WTC11 (cell line): ENCODE measurements around the gene MAU2. TPM values are rescaled to one million over a fixed set of nuclear protein-coding genes. Genes with fewer than 3 reads are reported as not detected.

Source experiments
- ATAC-seq: fragments of 200-7000 bp; cut with Tn5 transposase; 2 replicates; pipeline ENCODE4 v1.10.0; 2021; ENCODE audit warnings: mild to moderate bottlenecking, moderate library complexity
- CTCF ChIA-PET: fragments of 300-600 bp; sonication (Branson Sonifier 250); formaldehyde crosslinking; loops from one replicate; lab custom pipeline; 2021; ENCODE audit warnings: antibody characterized with exemption; lab: Charles Lee
- POLR2A ChIA-PET: fragments of 350-600 bp; sonication (Branson Sonifier 250); formaldehyde crosslinking; loops from one replicate; lab custom pipeline; 2021; ENCODE audit warnings: antibody characterized with exemption; lab: Charles Lee
- DNase-seq: peaks from one replicate; pipeline ENCODE4 v3.0.0; 2021; ENCODE audit warnings: low spot score
- H3K27ac Mint-ChIP-seq: 2 replicates; pipeline ENCODE4 v1.8.0; 2021; ENCODE audit warnings: mixed read lengths
- H3K27me3 Mint-ChIP-seq: 2 replicates; pipeline ENCODE4 v1.8.0; 2021; ENCODE audit warnings: low read depth, mild to moderate bottlenecking, moderate library complexity, mixed read lengths
- H3K36me3 Mint-ChIP-seq: 2 replicates; pipeline ENCODE4 v1.8.0; 2021; ENCODE audit warnings: mixed read lengths
- H3K4me1 Mint-ChIP-seq: 2 replicates; pipeline ENCODE4 v1.8.0; 2022; ENCODE audit warnings: mixed read lengths
- H3K4me3 Mint-ChIP-seq: 2 replicates; pipeline ENCODE4 v1.8.0; 2021; ENCODE audit warnings: mild to moderate bottlenecking, moderate library complexity, mixed read lengths
- H3K9me3 Mint-ChIP-seq: 2 replicates; pipeline ENCODE4 v1.8.0; 2021; ENCODE audit warnings: mixed read lengths
- CREB1 ChIP-seq: sonication (generic); formaldehyde crosslinking; IDR thresholded peaks from 2 replicates; pipeline ENCODE4 v1.8.0; 2023; ENCODE audit warnings: mild to moderate bottlenecking, missing genetic modification reagents
- EMX1 ChIP-seq: fragments of 250-450 bp; sonication (Bioruptor Pico); IDR thresholded peaks from 2 replicates; pipeline ENCODE4 v1.8.0; 2021; ENCODE audit warnings: mild to moderate bottlenecking
- ESRRA ChIP-seq: sonication (generic); formaldehyde crosslinking; IDR thresholded peaks from 2 replicates; pipeline ENCODE4 v1.8.1; 2022; ENCODE audit warnings: mild to moderate bottlenecking, missing genetic modification reagents, borderline replicate concordance
- GRHL2 ChIP-seq: fragments of 250-450 bp; sonication (Bioruptor Pico); IDR thresholded peaks from 2 replicates; pipeline ENCODE4 v1.8.0; 2022; ENCODE audit warnings: mild to moderate bottlenecking, moderate library complexity; ENCODE audit not compliant: insufficient replicate concordance, severe bottlenecking
- JAZF1 ChIP-seq: fragments of 250-450 bp; sonication (Bioruptor Pico); IDR thresholded peaks from 2 replicates; pipeline ENCODE4 v1.9.0; 2021; ENCODE audit warnings: moderate library complexity, mild to moderate bottlenecking, inconsistent platforms
- NFYB ChIP-seq: sonication (generic); formaldehyde crosslinking; conservative IDR thresholded peaks from 2 replicates; pipeline ENCODE4 v1.8.0; 2022; ENCODE audit warnings: low read depth, missing genetic modification reagents
- NR2C2 ChIP-seq: sonication (generic); formaldehyde crosslinking; IDR thresholded peaks from 2 replicates; pipeline ENCODE4 v1.8.0; 2022; ENCODE audit warnings: mild to moderate bottlenecking, missing genetic modification reagents
- SMAD4 ChIP-seq: sonication (generic); formaldehyde crosslinking; IDR thresholded peaks from 2 replicates; pipeline ENCODE4 v1.8.0; 2022; ENCODE audit warnings: mild to moderate bottlenecking, missing genetic modification reagents
- ZNF317 ChIP-seq: sonication (generic); formaldehyde crosslinking; IDR thresholded peaks from 2 replicates; pipeline ENCODE4 v1.8.1; 2023; ENCODE audit warnings: low read depth, mild to moderate bottlenecking, moderate library complexity, missing genetic modification reagents, borderline replicate concordance
- total RNA-seq: library from RNA; stranded (reverse); gene quantifications from 3 replicates; pipeline ENCODE4 v1.2.3, GENCODE V29; 2021
- TF ChIP-seq, protein P1 (sequence below): fragments of 250-450 bp; sonication (Bioruptor Pico); conservative IDR thresholded peaks from 2 replicates; pipeline ENCODE4 v1.9.0; 2021; ENCODE audit warnings: mild to moderate bottlenecking
- TF ChIP-seq, protein P2 (sequence below): sonication (generic); formaldehyde crosslinking; IDR thresholded peaks from 2 replicates; pipeline ENCODE4 v1.8.0; 2022; ENCODE audit warnings: mild to moderate bottlenecking, missing genetic modification reagents
- TF ChIP-seq, protein P3 (sequence below): sonication (generic); formaldehyde crosslinking; IDR thresholded peaks from 2 replicates; pipeline ENCODE4 v1.8.1; 2023; ENCODE audit warnings: mild to moderate bottlenecking, missing genetic modification reagents, moderate library complexity
- TF ChIP-seq, protein P4 (sequence below): sonication (generic); formaldehyde crosslinking; IDR thresholded peaks from 2 replicates; pipeline ENCODE4 v1.8.0; 2022; ENCODE audit warnings: mild to moderate bottlenecking, missing genetic modification reagents
- TF ChIP-seq, protein P5 (sequence below): fragments of 250-450 bp; sonication (Bioruptor Pico); IDR thresholded peaks from 2 replicates; pipeline ENCODE4 v2.1.2; 2022; ENCODE audit warnings: mild to moderate bottlenecking, moderate library complexity
- TF ChIP-seq, protein P6 (sequence below): sonication (generic); formaldehyde crosslinking; IDR thresholded peaks from 2 replicates; pipeline ENCODE4 v1.8.0; 2023; ENCODE audit warnings: missing genetic modification reagents, mild to moderate bottlenecking, borderline replicate concordance
- TF ChIP-seq, protein P7 (sequence below): fragments of 250-450 bp; sonication (Bioruptor Pico); IDR thresholded peaks from 2 replicates; pipeline ENCODE4 v1.9.0; 2021; ENCODE audit warnings: moderate library complexity, mild to moderate bottlenecking, inconsistent platforms, borderline replicate concordance
- TF ChIP-seq, protein P8 (sequence below): sonication (generic); formaldehyde crosslinking; IDR thresholded peaks from 2 replicates; pipeline ENCODE4 v1.8.1; 2023; ENCODE audit warnings: mild to moderate bottlenecking, missing genetic modification reagents

Gene MAU2
- total RNA-seq, 1 experiment from 2014 or later, result 56.8 TPM

DNA sequence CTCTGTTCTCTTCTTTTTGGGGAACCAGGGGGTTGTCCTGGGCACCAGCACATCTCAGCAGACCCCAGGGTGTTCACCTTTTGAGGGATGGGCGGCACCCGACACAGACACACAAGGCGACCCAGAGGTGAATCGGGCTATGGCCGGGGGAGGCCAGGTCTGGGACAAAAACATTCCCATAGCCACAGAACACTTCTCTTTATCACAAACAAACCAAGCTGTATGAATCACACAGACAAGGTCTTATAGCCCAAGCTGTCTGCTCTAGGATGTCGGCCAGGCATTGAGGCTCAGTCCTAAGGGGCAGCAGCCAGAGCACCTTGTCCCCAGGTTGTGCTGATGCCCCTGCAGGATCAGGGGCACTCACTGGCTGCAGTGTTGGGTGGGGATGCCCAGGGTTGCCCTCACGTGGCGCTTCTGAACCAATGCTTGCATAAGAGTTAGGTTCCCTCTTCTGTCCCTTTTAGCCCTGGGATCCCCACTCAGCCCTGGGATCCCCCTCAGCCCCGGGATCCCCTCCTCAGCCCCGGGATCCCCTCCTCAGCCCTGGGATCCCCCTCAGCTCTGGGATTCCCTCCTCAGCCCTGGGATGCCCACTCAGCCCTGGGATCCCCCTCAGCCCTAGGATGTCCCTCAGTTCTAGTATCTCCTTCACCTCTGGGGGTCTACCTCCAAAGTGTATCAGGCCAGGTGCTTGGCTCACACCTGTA is 26.9 kb downstream of the MAU2 start:
- H3K36me3 Mint-ChIP-seq, result peaks cover 56% of the 10 kb centered on the region
- no peaks in the 10 kb centered on the region for H3K4me1 Mint-ChIP-seq
- no peak for TF ChIP-seq NR2C2 (CRISPR knock-in tag)
- no peak for TF ChIP-seq NFYB (CRISPR knock-in tag)
- TF ChIP-seq GRHL2 (CRISPR knock-in tag), result no peak
- TF ChIP-seq SMAD4 (CRISPR knock-in tag), result no peak
- TF ChIP-seq, protein P1, sequence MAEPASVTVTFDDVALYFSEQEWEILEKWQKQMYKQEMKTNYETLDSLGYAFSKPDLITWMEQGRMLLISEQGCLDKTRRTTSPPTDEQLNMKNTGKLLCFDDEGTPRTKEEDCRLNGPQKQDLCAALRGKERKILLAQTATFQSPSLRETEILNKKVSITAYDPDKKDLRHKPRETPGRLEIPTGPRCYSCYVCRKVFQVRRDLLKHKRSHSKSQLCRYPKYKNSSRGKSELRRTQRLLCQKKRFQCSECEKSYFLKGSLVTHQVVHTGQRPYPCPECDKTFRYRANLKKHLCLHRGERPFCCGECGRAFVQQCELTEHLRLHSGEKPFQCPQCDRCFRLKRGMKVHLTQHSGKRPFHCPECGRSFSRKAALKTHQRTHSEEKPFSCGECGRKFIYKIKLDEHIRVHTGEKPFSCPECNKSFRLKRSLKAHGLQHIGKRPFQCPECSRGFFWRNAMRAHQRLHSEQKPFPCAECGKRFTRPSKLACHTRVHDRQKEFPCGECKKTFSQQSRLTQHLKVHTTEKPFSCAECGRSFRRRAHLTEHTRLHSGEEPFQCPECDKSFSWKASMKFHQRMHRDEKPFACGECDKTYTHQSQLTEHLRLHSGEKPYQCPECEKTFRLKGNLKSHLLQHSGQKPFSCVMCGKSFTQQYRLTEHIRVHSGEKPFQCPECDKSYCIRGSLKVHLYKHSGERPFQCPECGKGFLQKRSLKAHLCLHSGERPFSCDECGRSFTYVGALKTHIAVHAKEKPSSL (CRISPR knock-in tag), result no peak
- no peak for TF ChIP-seq ZNF317 (CRISPR knock-in tag)
- TF ChIP-seq JAZF1 (CRISPR knock-in tag), result no peak
- TF ChIP-seq, protein P2, sequence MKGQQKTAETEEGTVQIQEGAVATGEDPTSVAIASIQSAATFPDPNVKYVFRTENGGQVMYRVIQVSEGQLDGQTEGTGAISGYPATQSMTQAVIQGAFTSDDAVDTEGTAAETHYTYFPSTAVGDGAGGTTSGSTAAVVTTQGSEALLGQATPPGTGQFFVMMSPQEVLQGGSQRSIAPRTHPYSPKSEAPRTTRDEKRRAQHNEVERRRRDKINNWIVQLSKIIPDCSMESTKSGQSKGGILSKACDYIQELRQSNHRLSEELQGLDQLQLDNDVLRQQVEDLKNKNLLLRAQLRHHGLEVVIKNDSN (CRISPR knock-in tag), result no peak
- TF ChIP-seq, protein P3, sequence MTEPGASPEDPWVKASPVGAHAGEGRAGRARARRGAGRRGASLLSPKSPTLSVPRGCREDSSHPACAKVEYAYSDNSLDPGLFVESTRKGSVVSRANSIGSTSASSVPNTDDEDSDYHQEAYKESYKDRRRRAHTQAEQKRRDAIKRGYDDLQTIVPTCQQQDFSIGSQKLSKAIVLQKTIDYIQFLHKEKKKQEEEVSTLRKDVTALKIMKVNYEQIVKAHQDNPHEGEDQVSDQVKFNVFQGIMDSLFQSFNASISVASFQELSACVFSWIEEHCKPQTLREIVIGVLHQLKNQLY (CRISPR knock-in tag), result no peak
- no peak for TF ChIP-seq CREB1 (CRISPR knock-in tag)
- TF ChIP-seq, protein P4, sequence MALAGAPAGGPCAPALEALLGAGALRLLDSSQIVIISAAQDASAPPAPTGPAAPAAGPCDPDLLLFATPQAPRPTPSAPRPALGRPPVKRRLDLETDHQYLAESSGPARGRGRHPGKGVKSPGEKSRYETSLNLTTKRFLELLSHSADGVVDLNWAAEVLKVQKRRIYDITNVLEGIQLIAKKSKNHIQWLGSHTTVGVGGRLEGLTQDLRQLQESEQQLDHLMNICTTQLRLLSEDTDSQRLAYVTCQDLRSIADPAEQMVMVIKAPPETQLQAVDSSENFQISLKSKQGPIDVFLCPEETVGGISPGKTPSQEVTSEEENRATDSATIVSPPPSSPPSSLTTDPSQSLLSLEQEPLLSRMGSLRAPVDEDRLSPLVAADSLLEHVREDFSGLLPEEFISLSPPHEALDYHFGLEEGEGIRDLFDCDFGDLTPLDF (CRISPR knock-in tag), result no peak
- TF ChIP-seq ESRRA (CRISPR knock-in tag), result no peak
- no peak for TF ChIP-seq EMX1 (CRISPR knock-in tag)
- ChIA-PET CTCF (no interaction called here), POLR2A (no interaction called here)
- no peak overlapping the region for H3K4me3 Mint-ChIP-seq
- H3K9me3 Mint-ChIP-seq, result no peaks in the 10 kb centered on the region
- ATAC-seq (no peak), DNase-seq (no peak)
- H3K27me3 Mint-ChIP-seq, result no peaks in the 10 kb centered on the region
- H3K27ac Mint-ChIP-seq, result no peak overlapping the region

DNA sequence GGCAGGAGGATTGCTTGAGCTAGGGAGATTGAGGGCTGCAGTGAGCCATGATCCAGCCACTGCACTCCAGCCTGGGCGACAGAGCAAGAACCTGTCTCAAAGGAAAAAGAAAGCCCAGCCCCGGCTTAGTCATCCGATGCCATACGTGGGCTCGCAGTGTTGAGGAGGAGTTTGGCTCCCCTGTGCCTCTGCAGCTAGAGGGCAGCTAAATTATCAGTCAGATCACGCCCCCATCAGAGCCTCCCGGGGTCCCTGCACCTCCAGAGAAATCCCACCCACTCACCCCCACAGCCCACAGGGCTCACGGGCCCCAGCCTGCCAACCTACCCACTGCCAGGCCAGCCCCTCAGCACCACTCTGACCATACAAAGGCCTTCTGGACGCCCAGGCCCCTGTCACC is 27.6 kb downstream of the MAU2 start:
- H3K36me3 Mint-ChIP-seq, result peaks cover 52% of the 10 kb centered on the region
- CTCF ChIA-PET, result no interaction called here
- H3K9me3 Mint-ChIP-seq, result no peaks in the 10 kb centered on the region
- no peaks in the 10 kb centered on the region for H3K4me1 Mint-ChIP-seq
- POLR2A ChIA-PET, result no interaction called here
- H3K27me3 Mint-ChIP-seq, result no peaks in the 10 kb centered on the region
- no peak overlapping the region for H3K27ac Mint-ChIP-seq
- TF ChIP-seq, protein P5, sequence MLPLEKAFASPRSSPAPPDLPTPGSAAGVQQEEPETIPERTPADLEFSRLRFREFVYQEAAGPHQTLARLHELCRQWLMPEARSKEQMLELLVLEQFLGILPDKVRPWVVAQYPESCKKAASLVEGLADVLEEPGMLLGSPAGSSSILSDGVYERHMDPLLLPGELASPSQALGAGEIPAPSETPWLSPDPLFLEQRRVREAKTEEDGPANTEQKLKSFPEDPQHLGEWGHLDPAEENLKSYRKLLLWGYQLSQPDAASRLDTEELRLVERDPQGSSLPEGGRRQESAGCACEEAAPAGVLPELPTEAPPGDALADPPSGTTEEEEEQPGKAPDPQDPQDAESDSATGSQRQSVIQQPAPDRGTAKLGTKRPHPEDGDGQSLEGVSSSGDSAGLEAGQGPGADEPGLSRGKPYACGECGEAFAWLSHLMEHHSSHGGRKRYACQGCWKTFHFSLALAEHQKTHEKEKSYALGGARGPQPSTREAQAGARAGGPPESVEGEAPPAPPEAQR (CRISPR knock-in tag), result no peak
- TF ChIP-seq, protein P6, sequence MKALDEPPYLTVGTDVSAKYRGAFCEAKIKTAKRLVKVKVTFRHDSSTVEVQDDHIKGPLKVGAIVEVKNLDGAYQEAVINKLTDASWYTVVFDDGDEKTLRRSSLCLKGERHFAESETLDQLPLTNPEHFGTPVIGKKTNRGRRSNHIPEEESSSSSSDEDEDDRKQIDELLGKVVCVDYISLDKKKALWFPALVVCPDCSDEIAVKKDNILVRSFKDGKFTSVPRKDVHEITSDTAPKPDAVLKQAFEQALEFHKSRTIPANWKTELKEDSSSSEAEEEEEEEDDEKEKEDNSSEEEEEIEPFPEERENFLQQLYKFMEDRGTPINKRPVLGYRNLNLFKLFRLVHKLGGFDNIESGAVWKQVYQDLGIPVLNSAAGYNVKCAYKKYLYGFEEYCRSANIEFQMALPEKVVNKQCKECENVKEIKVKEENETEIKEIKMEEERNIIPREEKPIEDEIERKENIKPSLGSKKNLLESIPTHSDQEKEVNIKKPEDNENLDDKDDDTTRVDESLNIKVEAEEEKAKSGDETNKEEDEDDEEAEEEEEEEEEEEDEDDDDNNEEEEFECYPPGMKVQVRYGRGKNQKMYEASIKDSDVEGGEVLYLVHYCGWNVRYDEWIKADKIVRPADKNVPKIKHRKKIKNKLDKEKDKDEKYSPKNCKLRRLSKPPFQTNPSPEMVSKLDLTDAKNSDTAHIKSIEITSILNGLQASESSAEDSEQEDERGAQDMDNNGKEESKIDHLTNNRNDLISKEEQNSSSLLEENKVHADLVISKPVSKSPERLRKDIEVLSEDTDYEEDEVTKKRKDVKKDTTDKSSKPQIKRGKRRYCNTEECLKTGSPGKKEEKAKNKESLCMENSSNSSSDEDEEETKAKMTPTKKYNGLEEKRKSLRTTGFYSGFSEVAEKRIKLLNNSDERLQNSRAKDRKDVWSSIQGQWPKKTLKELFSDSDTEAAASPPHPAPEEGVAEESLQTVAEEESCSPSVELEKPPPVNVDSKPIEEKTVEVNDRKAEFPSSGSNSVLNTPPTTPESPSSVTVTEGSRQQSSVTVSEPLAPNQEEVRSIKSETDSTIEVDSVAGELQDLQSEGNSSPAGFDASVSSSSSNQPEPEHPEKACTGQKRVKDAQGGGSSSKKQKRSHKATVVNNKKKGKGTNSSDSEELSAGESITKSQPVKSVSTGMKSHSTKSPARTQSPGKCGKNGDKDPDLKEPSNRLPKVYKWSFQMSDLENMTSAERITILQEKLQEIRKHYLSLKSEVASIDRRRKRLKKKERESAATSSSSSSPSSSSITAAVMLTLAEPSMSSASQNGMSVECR (CRISPR knock-in tag), result no peak
- TF ChIP-seq, protein P7, sequence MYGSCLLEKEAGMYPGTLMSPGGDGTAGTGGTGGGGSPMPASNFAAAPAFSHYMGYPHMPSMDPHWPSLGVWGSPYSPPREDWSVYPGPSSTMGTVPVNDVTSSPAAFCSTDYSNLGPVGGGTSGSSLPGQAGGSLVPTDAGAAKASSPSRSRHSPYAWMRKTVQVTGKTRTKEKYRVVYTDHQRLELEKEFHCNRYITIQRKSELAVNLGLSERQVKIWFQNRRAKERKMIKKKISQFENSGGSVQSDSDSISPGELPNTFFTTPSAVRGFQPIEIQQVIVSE (CRISPR knock-in tag), result no peak
- TF ChIP-seq, protein P8, sequence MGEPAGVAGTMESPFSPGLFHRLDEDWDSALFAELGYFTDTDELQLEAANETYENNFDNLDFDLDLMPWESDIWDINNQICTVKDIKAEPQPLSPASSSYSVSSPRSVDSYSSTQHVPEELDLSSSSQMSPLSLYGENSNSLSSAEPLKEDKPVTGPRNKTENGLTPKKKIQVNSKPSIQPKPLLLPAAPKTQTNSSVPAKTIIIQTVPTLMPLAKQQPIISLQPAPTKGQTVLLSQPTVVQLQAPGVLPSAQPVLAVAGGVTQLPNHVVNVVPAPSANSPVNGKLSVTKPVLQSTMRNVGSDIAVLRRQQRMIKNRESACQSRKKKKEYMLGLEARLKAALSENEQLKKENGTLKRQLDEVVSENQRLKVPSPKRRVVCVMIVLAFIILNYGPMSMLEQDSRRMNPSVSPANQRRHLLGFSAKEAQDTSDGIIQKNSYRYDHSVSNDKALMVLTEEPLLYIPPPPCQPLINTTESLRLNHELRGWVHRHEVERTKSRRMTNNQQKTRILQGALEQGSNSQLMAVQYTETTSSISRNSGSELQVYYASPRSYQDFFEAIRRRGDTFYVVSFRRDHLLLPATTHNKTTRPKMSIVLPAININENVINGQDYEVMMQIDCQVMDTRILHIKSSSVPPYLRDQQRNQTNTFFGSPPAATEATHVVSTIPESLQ (CRISPR knock-in tag), result no peak
- DNase-seq (no peak), ATAC-seq (no peak)
- no peak overlapping the region for H3K4me3 Mint-ChIP-seq
